Keratinocyte (primary cell): ENCODE results near the gene CSTF1.

Source experiments
- EZH2 ChIP-seq: IDR thresholded peaks from one replicate; pipeline ENCODE4 v1.6.1; 2012; ENCODE audit warnings: inconsistent platforms, mild to moderate bottlenecking, low read length, moderate library complexity
- TF ChIP-seq, protein P1 (sequence below), 3 experiments: IDR thresholded peaks in 1 of 3; conservative IDR thresholded peaks in 1 of 3; optimal IDR thresholded peaks in 1 of 3; 2 replicates in 2 of 3; 3 replicates in 1 of 3; pipeline versions ENCODE3 to v1.5.1; 2011; ENCODE audit warnings: low read length in 3 of 3, mild to moderate bottlenecking in 3 of 3, moderate library complexity in 2 of 3, control low read depth in 1 of 3, inconsistent platforms in 1 of 3; ENCODE audit not compliant: insufficient read depth in 2 of 3; ENCODE audit errors: extremely low read depth in 1 of 3

- TF ChIP-seq, protein P1, sequence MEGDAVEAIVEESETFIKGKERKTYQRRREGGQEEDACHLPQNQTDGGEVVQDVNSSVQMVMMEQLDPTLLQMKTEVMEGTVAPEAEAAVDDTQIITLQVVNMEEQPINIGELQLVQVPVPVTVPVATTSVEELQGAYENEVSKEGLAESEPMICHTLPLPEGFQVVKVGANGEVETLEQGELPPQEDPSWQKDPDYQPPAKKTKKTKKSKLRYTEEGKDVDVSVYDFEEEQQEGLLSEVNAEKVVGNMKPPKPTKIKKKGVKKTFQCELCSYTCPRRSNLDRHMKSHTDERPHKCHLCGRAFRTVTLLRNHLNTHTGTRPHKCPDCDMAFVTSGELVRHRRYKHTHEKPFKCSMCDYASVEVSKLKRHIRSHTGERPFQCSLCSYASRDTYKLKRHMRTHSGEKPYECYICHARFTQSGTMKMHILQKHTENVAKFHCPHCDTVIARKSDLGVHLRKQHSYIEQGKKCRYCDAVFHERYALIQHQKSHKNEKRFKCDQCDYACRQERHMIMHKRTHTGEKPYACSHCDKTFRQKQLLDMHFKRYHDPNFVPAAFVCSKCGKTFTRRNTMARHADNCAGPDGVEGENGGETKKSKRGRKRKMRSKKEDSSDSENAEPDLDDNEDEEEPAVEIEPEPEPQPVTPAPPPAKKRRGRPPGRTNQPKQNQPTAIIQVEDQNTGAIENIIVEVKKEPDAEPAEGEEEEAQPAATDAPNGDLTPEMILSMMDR (optimal IDR thresholded peaks at IDR 0.05 in 1 of 3, IDR thresholded peaks at IDR 0.05 in 1 of 3, conservative IDR thresholded peaks at IDR 0.05 in 1 of 3; ENCODE audit: extremely low read depth in 1 of 3, insufficient read depth in 2 of 3, low read length in 3 of 3) = no peak
- TF ChIP-seq EZH2 = no peak
Observed at GRCh38 chr20:56430957-56431356, 38.5 kb downstream of the CSTF1 start.
